Ovary (tissue), 3 donors: ENCODE results near the gene BRSK2.

ENCODE experiments used
- EP300 ChIP-seq: sonication (generic); formaldehyde crosslinking; IDR thresholded peaks from one replicate; pipeline ENCODE4 v1.6.1; 2017; ENCODE audit warnings: antibody characterized with exemption
- POLR2A ChIP-seq: fragments of 450-650 bp; IDR thresholded peaks from one replicate; pipeline ENCODE4 v1.6.1; 2017; ENCODE audit warnings: antibody characterized with exemption, mild to moderate bottlenecking, moderate library complexity
- TF ChIP-seq, protein P1 (sequence below), 3 donors: fragments of 450-650 bp in 2 of 3; fragments of 200-600 bp in 1 of 3; IDR thresholded peaks; one replicate each; pipeline versions ENCODE4 v1.5.1 to v1.8.0; 2016 to 2022; ENCODE audit warnings: antibody characterized with exemption in 3 of 3, mild to moderate bottlenecking in 1 of 3
- donor health status: DM: no; HTN: no; CAD: no.

DNA sequence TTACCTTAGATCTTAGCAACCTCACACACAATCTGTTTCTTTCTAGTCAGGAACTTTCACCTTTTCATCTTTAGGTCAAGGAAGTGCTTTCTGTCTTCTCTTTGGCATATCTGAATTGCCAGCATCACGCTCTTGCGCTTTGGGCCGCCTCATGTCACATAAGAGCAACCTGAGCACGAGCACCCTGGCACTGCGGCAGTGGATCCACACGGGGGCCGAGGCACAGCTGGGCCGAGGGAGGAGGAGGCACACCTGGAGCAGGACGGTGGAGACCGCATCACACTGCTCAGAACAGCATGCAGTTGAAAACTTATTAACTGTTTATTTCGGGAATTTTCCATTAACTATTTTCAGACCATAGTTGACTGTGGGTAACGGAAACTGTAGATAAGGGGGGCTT is 86.1 kb downstream of the BRSK2 start:
- TF ChIP-seq, protein P1, sequence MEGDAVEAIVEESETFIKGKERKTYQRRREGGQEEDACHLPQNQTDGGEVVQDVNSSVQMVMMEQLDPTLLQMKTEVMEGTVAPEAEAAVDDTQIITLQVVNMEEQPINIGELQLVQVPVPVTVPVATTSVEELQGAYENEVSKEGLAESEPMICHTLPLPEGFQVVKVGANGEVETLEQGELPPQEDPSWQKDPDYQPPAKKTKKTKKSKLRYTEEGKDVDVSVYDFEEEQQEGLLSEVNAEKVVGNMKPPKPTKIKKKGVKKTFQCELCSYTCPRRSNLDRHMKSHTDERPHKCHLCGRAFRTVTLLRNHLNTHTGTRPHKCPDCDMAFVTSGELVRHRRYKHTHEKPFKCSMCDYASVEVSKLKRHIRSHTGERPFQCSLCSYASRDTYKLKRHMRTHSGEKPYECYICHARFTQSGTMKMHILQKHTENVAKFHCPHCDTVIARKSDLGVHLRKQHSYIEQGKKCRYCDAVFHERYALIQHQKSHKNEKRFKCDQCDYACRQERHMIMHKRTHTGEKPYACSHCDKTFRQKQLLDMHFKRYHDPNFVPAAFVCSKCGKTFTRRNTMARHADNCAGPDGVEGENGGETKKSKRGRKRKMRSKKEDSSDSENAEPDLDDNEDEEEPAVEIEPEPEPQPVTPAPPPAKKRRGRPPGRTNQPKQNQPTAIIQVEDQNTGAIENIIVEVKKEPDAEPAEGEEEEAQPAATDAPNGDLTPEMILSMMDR (IDR thresholded peaks at IDR 0.05): no peak
- TF ChIP-seq POLR2A (no peak), EP300 (no peak)
